Measurements from ENCODE around the gene HECTD1.
"Not testable (repeated sequence)": the region's sequence is repeated elsewhere in the genome, so short reads cannot be mapped to it uniquely, and the experiment has no call there.

HECTD1 gene

DNA sequence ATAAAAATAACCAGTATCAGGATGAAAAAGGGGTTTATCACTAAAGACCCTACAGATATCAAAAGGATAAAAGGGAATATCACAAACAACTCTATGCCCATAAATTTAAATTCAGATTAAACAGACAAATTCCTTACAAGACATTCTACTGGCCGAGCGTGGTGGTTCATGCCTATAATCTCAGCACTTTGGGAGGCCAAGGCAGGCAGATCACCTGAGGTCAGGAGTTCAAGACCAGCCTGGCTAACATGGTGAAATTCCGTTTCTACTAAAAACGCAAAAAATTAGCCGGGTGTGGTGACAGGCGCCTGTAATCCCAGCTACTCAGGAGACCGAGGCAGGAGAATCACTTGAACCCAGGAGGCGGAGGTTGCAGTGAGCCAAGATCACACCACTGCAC lies 15.0 kb downstream of the HECTD1 start:
- ATAC-seq = not testable (repeated sequence)

DNA sequence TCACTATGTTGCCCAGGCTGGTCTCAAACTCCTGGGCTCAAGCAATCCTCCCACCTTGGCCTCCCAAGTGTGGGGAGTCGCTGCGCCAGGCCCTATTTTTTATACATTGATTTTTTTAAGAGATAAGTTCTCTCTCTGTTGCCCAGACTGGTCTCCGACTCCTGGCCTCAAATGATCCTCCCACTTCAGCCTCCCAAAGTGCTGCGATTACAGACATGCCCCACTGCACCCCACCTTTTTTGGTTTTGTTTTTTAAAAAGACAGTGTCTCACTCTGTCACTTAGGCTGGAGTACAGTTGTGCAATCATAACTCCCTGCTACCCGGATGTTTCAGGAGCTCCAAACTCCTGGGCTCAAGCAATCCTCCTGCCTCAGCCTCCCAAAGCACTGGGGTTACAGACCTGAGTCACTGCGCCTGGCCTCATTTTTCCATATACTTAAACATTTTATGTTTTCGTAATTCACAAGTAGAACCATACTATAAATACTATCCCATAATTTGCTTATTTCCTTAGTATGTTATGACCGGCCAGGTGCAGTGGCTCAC lies 16.8 kb downstream of the HECTD1 start:
- ATAC-seq = no peak

DNA sequence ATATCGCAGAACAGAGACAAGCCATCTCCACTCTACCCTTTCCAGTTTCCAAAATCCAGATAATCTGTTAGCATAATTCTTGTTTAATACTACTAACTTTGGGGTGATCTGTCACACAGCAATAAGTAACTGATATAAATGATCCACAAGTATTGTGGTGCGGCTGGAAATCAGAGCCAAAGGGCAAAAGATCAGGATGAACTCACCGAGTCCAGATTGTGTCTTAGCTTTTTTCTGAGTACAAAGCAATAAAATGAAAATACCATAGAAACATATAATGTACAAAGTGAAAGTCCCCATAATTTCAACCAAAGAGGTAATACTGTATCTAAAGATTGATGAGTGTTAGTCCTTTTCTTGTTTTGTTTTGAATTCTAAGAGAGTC lies 17.4 kb downstream of the HECTD1 start:
- ATAC-seq = no peak

DNA sequence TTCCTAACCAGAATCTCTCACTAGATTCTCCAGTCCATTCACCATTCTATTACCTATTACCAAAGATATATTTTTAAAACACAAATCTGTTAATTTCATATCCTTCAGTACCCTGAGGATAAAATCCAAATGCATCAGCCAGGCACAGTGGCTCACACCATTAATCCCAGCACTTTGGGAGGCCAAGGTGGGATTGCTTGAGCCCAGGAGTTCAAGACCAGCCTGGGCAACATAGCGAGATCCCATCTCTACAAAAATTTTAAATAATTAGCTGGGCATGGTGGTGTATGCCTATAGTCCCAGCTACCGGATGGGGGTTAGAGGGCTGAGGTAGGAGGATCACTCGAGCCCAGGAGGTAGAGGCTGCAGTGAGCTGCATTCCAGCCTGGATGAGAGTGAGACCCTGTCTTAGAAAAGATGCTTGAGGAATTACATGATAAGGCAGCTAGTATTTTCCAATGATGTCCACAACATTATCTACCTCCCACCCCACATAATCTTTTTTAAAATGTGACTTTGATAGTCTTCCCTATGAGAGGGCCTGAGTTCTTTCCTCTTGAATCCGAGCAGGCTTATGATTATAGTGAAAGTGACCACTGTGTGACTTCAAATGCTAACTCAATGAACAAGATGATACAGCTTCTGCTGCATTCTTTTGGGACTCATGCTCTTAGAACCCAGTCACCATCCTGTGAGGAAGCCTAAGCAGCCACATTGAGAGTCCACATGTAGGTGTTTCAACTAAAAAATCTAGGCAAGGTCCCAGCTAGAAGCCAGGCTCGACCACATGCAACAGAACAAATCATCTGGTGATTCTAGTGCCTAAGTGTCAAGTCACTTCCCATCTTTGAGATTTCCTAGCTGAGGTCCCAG lies 18.0 kb downstream of the HECTD1 start:
- no peak for ATAC-seq

DNA sequence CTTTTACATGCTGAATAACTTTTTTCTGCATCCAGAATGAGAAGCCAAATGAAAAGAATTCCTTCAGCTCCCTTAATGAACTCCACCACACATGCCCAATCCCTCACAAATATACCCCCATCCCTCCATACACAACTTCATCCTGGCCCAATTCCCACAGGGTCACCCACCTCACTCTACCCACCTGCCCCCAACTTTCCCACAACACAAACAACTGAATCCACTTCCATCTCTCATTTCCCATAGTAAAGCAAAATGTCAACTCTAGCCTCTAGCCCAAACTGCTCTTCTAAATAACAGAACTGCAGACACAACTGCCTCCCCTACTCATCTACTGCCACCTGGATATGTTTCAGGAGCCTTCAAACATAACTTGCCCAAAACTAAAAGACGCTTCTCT lies 18.8 kb downstream of the HECTD1 start:
- no peak for ATAC-seq

DNA sequence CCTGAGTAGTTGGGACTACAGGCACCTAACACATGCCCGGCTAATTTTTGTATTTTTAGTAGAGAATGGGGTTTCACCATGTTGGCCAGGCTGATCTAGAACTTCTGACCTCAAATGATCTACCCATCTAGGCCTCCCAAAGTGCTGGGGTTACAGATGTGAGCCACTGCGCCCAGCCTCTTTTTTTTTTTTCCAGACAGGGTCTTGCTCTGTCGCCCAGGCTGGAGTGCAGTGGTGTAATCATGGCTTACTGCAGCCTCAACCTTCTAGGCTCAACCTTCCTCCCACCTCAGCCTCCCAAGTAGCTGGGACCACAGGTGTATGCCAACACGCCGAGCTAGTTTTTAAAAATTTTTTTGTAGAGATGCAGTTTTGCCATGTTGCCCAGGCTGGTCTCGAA lies 25.6 kb downstream of the HECTD1 start:
- not testable (repeated sequence) for ATAC-seq

DNA sequence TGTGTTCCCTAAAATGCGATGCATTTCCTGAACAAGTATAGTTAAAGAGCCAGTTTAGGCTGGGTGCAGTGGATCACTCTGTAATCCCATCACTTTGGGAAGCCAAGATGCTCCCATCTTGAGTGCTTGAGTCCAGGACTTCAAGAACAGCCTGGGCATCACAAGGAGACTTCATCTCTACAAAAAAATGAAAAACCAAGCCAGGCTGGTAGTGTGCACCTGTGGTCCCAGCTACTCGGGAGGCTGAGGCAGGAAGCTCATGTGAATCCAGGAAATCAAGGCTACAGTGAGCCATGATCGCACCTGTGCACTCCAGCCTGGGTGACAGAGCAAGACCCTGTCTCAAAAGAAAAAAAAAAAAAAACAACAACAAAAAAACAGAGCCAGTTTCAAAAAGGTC lies 26.3 kb downstream of the HECTD1 start:
- ATAC-seq = no peak

DNA sequence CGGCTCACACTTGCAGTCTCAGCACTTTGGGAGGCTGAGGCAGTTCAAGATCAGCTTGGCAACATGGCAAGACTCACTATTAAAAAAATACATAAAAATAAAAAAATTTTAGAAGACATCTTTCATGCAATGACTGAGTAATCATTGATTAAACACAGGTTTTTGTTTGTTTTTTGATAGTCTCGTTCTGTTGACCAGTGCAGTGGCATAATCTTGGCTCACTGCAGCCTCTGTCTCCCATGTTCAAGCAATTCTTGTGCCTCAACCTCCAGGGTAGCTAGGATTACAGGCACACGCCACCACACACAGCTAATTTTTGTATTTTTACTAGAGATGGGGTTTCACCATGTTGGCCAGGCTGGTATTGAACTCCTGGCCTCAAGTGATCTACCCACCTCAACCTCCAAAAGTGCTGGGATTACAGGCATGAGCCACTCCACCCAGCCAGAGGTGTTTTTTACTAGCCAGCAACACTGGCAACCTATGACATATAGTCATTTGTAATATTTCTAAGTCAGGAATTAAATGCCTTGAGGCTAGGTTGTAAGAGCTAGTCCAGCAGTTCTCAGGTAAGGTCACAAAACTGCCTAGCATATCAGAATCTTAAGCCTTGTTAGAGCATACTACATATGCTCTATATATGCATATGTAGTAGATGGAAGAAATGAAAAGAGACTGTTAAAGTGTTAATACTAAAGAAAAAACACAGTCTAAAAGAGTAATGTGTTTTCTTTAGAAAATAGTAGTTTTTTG lies 27.1 kb downstream of the HECTD1 start:
- ATAC-seq = no peak

DNA sequence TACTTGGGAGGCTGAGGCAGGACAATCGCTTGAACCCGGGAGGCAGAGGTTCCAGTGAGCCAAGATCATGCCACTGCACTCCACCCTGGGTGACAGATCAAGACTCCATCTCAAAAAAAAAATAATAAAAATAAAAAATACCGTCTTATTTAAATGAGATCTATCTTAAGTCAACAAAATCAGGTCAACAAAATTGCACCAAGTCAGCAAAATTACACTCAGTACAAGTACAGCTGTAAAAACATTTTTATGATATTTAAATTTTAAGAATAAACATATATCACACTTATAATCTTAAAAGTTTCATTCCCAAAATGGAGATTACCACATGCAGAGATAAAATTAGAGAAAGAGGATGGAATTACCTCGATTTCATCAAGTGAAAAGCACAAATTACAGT lies 33.2 kb downstream of the HECTD1 start:
- no peak for ATAC-seq

DNA sequence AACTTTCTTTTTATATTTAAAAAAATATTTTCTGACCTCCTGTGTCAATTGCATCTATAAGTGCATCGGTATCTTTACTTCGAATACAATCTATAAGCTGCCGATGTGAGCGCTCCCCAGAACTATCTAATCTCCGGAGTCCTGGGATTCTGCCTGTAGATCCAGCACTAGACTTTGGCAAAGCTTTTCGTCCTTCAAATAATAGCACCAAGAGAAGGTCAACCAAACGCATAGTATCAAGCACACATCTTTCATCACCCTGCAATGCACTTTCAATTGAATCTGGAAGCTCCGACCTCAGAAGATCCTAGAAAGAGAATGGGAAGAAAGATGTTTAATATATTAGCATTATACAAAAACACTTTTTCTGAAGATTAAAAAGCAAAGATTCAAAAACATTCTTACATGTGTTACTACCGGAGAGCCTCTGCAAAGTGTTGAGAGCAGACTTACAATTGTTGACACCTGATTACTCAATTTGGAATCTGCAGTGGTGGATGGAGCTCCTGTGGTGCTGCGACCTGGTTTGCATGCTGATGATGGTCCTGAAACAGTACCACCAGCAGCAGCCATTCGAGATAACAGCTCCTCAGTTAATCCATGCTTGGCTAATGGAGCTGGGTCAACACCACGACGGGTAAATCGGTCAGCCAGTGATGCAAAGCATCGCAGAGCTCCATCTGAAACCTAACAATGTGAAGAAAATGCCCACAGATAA lies 34.3 kb downstream of the HECTD1 start:
- ATAC-seq = no peak

DNA sequence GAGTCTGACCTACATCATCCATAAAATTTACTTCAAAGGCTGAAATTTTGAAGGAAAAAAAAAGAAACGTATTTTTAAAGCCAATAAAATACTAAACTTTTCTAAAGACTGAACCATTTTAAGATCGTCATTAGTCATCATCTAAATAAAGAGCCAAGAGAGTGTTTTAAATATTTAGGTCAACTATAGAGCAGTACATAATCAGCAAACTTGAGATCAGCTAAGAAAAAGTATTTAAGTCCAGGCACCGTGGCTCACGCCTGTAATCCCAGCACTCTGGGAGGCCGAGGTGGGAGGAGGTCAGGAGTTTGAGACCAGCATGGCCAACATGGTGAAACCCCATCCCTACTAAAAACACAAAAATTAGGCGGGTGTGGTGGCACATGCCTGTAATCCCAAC lies 35.5 kb downstream of the HECTD1 start:
- no peak for ATAC-seq

DNA sequence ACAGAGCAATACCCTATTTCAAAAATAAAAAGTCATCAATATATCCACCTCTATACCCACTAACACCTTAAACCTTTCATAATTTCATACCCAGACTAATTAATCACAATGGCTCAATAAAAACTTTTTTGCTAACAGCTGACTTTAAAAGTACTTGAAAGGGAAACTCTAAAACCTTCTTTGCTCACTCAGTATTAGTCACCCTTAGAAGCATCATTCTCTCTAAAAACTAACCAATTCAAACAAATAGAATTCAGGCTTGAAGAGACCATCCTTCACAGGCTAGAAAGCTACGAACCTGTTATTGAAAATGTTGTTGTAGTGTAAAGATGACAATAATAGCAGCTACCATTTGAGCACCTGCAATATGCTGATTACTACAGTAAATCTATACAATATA lies 37.2 kb downstream of the HECTD1 start:
- ATAC-seq = peak in 1 of 2 donors; percentile 51

DNA sequence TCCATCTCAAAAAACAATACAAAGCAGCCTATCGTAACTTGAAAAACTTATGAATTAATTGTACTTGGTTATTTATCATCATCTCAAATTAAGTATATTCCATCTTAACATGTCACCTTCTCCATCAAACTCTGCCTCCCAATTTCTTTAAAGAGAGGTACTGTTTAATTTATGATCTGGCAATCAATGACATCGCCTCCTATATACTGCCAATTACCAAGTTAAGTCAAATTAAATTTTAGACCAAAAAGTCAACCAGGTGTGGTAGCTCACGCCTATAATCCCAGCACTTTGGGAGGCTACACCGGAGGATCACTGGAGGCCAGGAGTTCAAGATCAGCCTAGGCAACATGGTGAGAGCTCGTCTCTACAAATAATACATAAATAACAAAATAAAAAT lies 37.7 kb downstream of the HECTD1 start:
- ATAC-seq = no peak

DNA sequence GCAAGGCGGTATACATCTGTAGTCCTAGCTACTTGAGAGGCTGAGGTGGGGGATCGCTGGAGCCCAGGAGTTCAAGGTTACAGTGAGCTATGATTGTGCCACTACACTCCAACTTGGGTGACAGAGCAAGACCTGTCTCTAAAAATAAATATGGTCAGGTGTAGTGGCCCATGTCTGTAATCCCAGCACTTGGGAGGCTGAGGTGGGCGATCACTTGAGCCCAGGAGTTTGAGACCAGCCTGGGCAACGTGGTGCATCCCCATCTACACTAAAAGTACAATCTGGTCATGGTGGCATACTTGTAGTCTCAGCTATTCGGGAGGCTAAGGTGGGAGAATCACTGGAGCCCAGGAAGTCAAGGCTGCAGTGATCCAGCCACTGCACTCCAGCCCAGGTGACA lies 40.6 kb downstream of the HECTD1 start:
- ATAC-seq = no peak

DNA sequence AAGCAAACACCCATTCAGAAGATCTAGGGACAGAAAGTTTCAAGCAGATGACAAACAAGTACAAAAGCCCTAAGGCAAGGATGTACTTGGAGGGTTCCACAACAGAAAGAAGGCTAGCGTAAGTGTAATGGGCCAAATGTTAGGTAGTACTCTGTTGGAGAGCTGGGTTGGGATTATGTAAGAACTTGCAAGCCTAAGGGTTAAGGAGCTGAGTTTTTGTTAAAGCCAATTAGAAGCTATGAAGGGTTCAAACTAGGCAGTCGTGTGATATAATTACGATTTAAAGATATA lies 41.4 kb downstream of the HECTD1 start:
- ATAC-seq = no peak

DNA sequence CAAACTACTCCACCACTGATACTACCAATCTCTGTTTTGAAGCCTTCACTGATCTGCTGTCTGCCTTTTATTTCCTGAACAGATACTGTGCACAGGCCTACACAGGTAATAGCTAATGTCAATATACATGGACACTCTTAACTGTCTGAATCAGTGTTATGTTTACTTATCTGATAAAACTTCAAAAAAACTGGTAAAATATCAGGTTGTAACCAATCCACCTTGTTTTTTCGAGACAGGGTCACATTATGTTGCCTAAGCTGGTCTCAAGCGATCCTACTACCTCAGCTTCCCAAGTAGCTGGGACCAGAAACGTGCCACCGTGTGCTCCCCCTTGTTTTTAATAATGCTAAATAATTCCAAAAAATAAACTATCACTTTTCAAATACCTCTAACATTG lies 43.5 kb downstream of the HECTD1 start:
- no peak for ATAC-seq

DNA sequence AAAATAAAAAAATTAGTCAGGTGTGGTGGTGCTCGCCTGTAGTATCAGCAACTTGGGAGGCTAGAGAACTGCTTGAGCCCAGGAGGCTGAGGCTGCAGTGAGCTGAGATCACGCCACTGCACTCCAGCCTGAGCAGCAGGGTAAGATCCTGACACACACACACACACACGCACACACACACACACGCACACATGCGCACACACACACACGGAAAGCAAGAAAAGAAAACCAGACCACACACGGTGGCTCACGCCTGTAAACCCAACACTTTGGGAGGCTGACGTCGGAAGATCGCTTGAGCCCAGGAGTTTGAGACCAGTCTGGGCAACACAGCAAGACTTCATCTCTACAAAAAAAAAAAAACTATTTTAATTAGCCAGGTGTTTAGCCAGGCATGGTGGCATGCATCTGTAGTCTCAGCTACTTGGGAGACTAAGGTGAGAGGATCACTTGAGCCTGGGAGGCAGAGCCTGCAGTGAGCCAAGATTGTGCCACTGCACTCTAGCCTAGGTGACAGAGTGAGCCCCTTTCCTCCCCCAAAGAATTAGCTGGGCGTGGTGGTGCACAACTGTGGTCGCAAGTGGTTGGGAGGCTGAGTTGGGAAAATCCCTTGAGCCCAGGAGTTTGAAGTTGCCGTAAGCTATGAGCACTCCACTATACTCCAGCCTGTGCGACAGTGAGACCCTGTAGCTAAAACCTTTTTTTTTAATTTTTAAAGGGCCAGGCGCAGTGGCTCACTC lies 44.5 kb downstream of the HECTD1 start:
- ATAC-seq = no peak

DNA sequence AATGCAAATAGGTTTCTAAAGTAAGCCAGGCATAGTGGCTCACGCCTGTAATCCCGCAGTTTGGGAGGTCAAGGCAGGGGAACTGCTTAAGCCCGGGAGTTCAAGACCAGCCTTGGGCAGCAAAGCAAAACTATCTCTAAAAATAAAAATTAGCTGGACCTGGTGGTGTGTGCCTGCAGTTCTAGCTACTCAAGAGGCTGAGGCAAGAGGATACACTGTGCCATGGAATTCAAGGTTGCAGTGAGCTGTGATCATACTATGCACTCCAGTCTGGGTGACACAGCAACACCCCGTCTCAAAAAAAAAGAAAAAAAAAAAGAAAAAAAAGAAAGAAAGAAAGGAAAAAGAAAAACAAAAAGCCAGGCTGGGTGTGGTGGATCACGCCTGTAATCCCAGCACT lies 46.3 kb downstream of the HECTD1 start:
- ATAC-seq = no peak

DNA sequence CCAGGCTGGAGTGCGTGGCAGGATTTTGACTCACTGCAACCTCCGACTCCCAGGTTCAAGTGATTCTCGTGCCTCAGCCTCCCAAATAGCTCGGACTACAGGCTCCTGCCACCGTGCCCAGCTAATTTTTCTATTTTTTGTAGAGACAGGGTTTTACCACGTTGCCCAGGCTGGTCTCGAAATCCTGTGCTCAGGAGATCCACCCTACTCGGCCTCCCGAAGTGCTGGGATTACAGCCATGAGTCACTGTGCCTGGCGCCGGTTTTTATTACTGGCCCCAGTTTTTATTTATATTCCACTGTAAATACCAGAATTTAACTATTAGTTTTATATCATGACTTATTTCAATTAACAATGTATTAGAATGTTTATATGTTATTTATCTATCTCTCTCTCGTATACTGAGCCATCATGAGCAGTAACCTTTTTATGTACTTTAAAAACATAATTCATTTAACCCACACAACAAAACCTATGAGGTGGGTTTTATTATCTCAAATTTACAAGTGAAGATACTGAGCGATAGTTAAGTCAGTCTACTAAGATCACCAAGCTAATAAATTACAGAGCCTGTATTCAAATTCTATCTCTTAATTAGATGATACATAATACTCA lies 47.8 kb downstream of the HECTD1 start:
- ATAC-seq = no peak

DNA sequence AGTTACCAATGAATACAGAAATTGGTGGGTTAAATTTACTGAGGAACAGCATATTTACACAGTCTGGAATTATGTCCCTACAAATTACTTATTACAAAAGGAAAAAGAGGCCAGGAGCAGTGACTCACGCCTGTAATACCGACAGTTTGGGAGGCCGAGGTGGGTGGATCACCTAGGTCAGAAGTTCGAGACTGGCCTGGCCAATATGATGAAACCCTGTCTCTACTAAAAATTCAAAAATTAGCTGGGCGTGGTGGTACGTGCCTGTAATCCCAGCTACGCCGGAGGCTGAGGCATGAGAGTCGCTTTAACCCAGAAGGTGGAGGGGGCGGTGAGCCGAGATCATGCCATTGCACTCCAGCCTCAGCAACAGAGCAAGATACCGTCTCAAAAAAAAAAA lies 52.6 kb downstream of the HECTD1 start:
- no peak for ATAC-seq

DNA sequence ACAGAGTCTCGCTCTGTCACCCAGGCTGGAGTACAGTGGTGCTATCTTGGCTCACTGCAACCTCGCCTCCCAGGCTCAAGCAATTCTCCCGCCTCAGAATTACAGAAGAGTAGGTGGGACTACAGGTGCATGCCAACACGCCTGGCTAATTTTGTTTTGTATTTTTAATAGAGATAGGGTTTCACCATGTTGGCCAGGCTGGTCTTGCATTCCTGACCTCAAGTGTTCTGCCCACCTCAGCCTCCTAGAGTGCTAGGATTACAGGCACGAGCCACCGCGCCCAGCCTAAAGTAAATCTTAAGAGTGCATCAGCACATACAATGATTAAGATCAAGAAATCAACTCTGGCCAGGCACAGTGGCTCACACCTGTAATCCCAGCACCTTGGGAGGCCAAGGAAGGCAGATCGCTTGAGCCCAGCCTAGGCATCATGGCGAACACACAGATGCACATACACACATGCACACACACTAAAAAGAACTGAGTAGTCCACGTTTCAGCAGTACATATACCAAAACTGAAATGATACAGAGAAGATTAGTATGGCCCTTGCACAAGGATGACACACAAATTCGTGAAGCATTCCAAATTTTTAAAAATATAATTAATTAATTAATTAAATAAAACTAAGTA lies 65.0 kb downstream of the HECTD1 start:
- ATAC-seq = no peak

DNA sequence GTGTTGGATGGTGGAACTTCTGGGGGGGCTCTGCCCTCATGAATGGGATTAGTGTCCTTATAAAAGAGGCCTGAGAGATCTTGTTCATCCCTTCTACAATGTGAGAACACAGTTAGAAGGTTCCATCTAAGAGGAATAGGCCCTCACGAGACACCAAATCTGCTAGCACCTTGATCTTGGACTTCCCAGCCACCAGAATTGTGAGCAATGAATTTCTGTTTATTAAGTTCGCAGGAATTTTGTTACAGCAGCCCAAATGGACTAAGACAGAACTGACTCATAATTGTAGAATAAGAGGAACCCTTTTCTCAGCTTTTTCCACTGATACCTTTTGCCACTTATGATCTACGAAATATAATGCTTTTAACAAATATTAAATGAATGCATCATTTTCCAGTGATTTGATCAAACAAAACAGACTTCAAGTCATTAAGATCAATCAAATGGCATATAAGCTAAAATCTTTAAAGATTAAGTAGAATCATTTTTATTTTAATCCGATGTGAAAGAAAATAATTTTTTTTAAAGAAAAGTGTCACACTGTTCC lies 68.2 kb downstream of the HECTD1 start:
- no peak for ATAC-seq
